Measurements from ENCODE around the gene SEC22C.
A peak's percentile ranks its signal among the peaks of the same experiment; 100 is the strongest.
"Not testable (repeated sequence)": the region's sequence is repeated elsewhere in the genome, so short reads cannot be mapped to it uniquely, and the experiment has no call there.

The SEC22C gene

DNA sequence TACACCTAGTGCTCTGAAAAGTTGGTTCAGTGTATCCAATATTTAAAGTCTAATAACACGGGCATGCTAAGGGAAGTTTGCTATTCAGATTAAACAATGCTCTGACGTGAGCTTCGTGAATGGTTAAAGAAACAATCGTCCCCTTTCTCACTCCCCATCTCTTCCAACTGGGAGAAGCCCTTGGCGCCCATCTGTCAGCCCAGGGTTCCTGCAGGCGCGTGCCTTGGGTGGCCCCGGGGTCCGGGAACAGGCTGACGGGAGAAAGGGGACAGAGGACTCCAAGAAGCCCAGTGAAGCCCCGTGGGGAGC, 413 bp downstream of the SEC22C start:
- no peak for DNase-seq (ENCODE audit: low read depth in 2 of 2)

DNA sequence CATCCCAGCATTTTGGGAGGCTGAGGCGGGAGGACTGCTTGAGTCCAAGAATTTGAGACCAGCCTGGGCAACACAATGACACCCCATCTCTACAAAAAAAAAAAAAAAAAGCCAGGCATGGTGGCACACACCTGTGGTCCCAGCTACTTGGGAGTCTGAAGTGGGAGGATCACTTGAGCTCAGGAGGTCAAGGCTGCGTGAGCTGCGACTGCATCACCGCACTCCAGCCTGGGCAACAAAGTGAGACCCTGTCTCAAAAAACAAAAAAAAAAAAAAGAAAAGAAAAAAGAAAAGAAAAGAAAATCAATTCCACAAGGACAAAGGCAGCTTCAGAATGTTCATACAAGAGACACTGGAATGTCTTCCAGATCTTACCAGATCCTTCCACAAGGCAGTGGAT, 2.4 kb downstream of the SEC22C start:
- not testable (repeated sequence) for DNase-seq (ENCODE audit: low read depth in 2 of 2)

DNA sequence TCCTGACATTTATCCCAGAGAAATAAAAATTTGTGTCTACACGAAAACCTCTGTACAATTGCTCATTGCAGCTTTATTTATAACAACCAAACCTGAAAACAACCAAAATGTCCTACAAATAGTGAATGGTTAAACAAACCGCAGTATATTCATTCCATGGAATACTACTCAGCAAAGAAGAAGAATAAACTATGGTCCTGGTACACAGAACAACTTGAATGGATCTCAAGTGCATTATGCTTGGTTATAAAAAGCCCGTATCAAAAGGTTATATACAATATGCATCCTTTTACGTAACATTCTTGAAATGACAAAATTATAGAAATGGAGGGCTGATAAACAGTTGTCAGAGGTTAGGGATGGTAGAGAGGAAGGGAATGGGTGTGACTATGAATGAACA, 3.7 kb downstream of the SEC22C start:
- DNase-seq (ENCODE audit: low read depth in 2 of 2) = no peak

DNA sequence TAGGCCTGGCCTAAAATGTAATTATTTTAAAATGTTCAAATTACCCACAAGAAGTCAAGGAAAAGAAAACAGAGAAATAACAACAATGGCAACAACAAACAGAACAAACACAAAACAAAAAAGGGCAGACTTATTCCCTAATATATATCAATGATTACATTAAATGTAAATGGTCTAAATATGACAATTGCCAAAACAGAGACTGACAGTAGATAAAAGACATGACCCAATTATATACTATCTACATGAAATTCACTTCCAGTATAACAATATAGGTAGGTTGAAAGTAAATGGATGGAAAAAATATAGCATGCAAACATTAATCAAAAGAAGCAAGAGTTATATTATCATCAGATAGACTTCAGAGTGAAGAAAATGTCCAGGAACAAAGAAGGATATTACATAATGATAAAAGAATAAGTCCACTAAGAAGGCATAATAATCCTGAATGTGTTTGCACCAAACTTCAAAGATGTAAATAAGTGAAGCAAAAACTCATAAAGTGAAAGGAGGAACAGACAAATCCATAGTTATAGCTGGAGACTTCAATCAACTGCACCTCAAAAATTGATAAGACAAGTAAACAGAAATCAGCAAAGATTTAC, 6.5 kb downstream of the SEC22C start:
- DNase-seq (ENCODE audit: low read depth in 2 of 2) = no peak

DNA sequence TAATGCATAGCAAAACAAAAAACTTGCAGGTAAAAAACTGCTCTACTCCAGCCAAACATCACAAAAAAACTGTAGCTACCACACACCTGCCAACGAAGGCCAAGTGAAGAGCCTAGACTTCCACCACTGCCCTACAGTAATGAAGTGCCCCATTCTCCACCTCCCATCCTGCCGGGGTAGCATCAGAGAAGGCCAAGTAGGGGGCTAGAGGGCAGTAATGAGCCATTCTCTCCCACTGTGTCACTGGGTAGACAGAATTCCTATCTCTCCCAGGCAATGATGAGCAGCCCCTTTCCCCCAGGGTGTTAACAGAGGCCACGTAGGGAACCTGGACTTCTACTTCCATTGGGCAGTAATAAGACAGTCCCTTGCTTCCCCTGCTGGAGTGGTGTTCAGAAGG, 9.5 kb downstream of the SEC22C start:
- no peak for DNase-seq (ENCODE audit: low read depth in 2 of 2)

DNA sequence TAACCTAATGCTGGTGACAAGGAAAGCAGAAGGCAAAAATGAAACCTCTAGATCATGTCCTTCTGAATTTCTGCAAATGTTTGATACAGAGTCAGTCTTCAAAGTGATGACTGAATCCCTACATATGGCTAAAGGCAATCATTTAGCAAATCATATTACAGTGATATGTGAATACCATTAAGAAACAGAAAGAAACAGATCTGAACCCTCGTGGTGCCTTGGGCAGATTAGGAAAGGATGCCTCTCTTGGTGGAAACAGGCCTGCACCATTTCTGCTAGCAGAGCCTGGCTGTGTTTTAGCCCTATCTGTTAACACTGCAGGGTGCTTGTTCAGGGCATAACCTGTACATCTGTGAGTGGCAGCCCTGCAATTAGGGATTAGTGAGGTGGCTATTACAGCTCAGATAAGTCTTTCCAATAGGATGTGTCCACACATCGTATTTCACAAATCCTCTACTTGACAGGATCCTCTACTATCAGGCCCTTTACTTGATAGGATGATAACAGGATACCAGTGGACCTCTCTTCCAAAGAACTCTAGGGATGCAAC, 12.1 kb downstream of the SEC22C start:
- DNase-seq (ENCODE audit: low read depth in 2 of 2) = no peak

DNA sequence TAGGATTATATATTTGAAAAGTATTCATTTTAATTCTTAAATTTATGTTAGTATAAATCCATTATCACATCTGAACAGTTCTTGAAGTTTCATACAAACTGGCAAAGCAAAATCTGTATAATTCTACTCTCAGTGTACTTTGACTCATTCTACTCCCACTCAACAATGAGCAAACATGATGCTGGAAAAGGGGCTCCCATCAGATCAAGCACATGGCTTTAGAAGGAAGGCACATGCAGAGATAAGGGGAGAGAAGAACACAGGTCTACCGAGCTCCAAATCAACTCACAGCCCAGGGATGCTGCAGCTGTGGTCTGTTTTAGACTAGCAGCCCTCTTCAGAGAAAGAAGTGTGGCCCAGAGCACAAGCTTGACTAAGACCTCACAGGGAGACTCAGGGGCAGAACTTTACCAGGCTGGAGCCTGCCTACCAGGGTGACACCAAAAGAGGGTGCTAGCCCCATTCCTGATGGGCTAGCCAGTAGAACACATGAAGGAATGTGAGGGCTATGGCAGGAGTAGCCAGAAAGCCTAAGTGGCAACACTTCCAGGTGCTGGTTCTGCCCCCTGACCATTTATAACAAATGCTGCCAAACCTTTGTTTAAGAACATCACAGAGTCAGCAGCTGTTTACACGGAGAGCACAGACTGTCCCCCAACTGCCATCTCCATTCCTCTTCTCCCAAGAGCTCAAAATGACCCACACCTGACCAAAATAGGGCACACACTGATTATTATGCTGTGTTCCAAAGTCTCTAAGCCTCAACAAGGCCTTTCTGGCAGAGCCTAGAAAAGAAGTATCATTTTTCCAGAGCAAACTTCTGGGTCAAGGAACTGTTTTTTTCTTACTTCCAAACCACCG, 19.5 kb downstream of the SEC22C start:
- no peak for DNase-seq (ENCODE audit: low read depth in 2 of 2)

DNA sequence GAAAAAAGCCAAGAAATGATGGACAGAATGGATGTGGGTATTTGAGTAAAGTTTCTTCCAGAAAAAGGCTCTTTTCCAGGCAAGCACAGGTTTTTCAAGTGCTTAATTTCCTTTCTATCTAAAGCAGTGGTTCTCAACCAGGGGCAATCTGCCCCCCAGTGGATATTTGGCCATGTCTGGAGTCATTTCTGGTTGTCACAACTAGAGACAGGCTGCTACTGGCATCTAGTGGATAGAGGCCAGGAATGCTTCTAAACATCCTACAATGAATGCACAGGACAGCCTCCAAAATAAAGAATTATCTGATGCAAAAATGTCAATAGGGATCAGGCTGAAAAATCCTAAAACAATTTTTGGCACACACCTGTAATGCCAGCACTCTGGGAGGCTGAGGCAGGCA, 23.9 kb downstream of the SEC22C start:
- no peak for DNase-seq (ENCODE audit: low read depth in 2 of 2)

DNA sequence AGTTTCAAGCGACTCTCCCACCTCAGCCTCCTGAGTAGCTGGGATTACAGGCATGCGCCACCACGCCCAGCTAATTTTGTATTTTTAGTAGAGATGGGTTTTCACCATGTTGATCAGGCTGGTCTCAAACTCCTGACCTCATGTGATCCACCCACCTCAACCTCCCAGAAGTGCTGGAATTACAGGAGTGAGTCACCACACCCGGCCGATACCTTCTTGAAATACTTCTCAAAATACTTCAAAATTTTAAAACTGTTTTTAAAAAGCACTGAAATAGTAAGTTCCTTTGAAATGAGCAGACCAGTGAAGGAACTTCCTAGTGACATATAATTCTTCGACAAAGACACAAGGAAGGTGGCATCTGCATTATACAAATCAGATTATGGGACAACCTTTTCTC, 24.9 kb downstream of the SEC22C start:
- DNase-seq (ENCODE audit: low read depth in 2 of 2) = not testable (repeated sequence)

DNA sequence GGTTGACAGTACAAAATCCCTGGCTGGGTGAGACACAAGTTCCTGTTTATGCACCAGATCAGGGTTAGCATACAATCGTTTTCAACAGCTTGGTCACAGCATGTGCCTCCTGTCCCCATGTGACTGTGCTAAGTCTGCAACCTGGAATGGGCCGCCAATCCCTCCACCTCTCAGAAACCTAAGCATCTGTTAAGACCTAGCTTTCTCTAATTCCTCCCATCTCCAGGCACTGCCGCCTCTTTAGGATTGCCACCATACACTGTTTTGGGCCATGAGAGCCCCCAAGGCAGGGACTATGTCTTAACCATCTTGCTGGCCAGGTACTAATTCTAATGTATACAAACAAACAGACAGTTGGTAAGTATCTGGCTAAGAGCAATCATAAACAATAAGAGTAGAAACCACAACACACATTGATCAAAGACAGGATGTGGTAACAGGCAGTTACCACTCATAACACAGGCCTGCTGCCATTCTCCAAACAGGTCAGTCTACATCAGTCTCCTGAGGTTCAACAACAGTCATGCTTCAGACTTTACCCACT, 25.6 kb downstream of the SEC22C start:
- no peak for DNase-seq (ENCODE audit: low read depth in 2 of 2)

DNA sequence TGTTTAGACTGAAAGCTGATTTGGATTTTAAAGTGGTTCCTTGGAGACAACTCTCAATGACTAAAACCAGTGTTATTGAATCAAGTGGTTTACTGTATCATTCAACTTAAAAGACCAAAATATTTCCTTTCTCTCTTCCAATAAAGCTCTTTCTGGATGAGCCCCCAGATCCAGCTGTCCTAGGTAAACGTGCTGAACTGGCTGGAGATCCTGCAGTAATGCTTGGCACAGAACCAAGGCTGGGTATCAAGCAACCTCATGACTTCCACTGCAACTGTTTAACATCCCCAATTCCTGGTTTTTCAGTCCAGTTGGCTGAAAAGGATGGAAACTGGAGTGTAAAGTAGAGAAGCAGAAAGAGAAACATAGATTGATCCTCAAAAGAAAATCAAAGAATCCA, 28.9 kb downstream of the SEC22C start:
- no peak for DNase-seq (ENCODE audit: low read depth in 2 of 2)

DNA sequence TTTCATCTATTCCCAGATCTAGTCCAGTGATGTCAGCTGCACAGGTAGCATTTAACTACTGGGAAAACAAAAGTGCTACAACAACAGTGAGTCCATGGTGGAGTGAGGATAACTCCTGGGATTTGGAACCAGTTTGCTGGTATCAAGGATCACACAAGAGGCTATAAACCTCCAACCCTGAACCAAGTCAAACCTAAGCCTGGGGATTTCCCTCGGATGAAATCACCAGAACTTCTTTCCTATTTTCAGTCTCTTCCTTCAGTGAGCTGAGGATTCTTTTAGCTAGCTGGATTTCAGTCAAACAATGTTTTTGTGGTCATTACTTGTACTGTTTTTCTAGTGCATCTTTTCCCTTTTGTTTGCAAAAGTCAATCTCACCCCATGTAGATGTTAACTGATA, 31.5 kb downstream of the SEC22C start:
- no peak for DNase-seq (ENCODE audit: low read depth in 2 of 2)

DNA sequence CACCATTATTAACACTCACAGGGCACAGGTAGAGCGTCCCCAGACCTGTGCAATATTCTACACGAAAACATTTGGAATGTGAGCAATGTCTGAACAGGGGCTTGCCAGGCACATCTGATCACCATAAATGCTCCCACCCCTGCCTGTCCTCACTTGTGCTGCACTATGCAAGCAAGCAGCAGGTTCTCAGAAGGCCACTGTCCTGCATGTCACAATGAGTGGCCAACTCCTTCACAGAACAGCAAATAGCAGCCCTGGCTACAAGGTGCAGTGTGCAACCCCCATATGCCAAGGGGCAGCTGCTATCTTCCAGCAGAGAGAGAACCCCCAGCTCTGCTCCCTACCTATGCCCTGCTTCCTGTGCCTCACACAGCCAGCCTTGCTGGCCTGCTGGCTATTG, 32.6 kb downstream of the SEC22C start:
- DNase-seq (ENCODE audit: low read depth in 2 of 2) = no peak

DNA sequence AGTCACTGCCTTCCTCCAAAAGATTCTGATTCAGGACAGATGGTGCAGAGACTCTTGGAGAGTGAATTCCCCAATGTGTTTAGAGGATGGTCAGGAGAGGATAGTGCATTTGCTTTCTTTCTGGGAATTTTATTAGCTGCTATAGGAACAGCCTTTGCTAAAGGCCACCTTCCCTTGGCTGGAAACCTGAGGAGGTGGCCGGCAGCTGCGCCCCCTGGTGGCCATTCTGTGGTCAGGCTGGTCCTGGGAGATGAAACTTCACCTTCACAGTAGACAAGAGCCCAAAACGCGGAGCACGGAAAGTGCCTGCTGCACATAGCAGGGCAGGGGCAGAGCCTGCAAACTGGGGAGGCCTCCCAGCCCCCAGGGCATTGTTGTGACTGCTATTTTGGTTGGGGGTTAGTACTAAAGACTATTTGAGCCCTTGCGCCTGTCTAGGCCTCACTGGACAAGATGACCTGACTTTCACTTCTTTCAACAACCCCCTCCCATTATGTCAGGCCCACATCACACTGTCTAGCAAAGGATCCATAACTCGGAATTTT, 34.3 kb downstream of the SEC22C start:
- DNase-seq (ENCODE audit: low read depth in 2 of 2) = peak; percentile 26 to 50

DNA sequence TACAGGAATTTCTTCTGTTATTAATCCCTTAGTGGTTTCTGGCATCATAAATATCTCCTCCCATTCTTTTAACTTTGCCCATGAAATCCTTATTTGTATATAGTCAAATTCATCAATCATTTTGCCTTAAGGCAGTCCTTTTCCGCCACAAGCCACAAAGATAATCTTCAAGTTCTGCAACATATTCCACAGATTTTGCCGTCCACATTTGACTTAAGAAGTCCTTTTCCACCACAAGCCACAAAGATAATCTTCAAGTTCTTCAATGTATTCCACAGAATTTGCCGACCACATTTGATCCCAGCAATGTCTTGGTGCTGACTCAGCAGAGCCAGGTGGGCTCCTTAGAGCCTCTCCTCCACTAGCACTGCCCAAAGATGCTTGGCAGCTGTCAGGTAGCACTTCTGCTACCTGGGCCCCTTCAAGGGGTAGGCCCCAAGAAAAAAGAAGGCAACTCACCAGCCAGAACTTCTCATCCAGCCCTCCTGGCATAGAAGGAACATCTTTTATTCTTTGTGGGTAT, 35.0 kb downstream of the SEC22C start:
- no peak for DNase-seq (ENCODE audit: low read depth in 2 of 2)

DNA sequence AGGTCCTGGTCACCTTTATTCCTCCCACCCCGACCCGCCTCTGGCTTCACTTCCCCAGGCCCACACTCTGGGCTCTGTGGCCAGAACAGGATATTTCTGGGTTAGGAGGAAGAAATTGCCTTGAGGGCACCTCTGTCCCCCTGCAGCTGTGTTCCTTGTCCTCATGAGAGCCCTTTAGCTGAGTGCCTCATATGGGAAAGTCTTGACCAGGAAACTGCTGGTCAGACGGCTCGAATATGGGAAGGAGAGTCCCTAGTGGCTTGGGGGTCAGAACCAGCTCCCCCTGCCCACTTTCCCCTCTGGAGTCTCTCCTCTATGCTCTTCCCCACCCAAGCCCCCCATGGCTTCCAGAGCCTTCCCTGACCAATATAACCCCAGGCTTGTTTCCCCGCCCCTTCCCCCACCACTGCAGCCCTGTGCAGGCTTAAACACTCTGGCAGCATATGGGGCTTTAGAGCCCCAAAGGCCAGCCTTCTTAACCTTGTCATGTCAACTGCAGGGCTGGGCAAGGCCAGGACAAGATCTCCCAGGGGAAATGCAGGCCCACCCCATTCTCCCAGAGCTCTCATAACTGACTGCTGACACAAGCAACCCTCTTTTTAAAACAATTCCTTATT, 36.4 kb downstream of the SEC22C start:
- no peak for DNase-seq (ENCODE audit: low read depth in 2 of 2)

DNA sequence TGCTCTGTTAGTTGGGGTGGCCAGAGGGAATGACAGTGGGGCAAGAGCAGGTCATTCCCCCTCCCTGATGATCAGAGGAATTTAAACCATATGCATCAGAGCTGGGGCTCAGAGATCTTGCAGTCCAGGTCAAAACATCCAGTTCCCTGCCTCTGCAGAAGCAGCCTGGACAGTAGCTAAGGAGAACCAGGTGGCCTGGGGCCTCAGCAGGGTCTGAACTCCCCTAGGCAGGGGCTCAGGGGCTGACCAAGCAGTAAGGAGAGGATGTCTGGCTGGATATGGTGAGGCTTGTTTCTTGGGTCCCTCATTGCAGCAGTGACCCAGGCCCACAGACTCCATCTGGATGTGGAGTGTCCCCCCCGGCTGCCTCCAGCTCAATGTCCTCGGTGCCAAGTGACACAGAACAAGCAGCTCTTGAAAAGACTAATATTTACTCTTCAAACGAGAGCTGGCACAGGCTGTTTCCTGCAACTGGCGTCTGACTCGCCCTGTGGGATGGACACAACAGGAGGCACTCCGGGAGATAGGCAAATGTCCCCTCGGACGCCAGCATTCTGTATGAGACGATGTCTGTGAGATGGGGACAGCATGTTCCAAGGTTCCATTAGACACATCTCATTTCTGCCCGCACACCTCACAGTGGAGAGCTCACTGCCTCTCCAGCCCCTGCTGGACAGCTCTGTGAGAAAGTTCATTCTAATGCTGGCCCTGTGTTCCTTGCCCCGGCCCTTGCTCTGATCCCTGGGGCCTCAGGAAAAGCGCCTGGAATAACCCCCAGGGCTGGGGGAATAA, 37.1 kb downstream of the SEC22C start:
- DNase-seq (ENCODE audit: low read depth in 2 of 2) = no peak

DNA sequence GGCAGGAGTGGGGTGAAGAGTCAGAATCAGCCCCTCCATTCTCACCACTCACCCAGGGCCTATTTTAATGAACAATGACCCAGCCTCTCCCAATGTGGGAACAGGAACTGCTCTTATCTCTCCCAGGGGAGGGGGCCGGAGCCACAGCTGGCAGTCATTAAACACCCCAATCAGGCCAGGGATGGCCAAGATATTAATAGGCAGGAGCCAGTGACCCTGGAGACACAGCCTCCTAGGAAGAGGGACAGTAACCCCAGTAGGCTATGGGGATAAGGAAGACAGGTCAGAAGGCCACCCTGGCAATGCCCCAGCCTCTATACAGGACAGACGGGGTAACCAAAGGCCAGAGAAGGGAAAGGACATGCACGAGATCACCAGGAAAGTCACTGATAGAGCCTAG, 40.7 kb downstream of the SEC22C start:
- no peak for DNase-seq (ENCODE audit: low read depth in 2 of 2)

DNA sequence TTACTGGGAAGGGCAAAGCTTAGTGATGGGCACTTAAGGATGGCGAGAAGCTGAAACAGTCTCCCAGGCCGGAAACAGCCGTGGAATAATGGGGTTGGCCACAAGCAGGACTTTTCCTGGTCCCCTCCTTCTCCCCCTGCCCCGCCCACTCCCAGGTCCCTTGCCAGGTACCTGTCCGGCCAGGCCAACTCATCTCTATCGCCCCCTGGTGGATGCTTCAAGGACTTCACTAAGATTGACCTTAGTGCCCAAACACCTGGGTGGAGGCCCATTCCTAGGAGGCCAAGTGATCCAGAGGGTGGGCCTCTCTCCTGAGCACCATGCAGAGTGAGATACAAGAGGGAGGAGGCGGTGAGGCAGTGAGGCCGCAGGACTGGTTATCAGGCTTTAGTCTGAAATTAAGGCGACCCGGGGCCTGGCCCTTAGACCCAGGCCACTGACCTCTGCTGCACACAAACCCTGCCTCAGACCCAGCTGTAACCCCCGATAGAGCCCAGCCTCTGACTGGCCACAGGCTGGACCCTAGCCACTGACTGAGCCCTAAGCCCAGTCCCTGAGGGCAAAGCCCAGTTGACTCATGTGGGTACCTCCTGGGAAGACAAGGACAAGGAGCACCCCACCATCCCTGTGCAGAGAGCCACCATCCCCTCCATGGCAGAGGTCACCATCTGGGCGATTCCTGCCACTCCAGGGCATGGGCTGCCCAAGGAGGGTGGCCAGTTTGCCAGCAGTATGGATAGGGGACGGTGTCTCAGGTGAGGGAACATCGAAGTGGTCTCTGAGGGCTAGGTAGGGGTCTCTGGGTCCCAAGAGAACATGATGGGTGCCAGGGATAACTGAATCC, 41.7 kb downstream of the SEC22C start:
- DNase-seq (ENCODE audit: low read depth in 2 of 2) = peak; percentile 20 to 38

DNA sequence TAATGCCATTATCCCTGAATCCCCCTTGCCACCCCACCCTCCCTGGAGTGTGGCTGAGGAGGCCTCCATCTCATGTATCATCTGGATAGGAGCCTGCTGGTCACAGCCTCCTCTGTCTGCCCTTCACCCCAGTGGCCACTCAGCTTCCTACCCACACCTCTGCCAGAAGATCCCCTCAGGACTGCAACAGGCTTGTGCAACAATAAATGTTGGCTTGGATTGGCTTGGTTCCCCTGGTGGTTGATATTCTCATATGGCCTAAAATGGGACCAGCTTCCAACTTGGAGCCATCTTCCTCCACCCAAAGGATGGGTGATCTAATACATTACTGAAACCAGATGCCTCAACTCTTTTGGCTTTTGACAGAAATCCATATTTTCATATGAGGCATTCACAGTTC, 44.4 kb downstream of the SEC22C start:
- no peak for DNase-seq (ENCODE audit: low read depth in 2 of 2)
